Panc1 (cell line): ENCODE results near the gene GHRHR. TPM values are rescaled to one million over a fixed set of nuclear protein-coding genes. Genes with fewer than 3 reads are reported as not detected.

ENCODE experiments used
- ATAC-seq: fragments of 200-7000 bp; cut with Tn5 transposase; 2 replicates; pipeline ENCODE4 v1.9.1; 2020; ENCODE audit warnings: mild to moderate bottlenecking, moderate library complexity
- BruUV-seq: library from RNA; stranded (reverse); fragments of 400-500 nt; replicated peaks from 2 replicates; lab custom pipeline; 2021; lab: Mats Ljungman, UMichigan
- CTCF ChIA-PET: fragments of 300-600 bp; sonication (Branson Sonifier 250); formaldehyde crosslinking; loops from one replicate; lab custom pipeline; 2022; ENCODE audit warnings: antibody characterized with exemption; lab: Charles Lee
- POLR2A ChIA-PET: fragments of 300-600 bp; sonication (Branson Sonifier 250); formaldehyde crosslinking; loops from one replicate; lab custom pipeline; 2022; ENCODE audit warnings: antibody characterized with exemption; lab: Charles Lee
- DNase-seq: peaks from one replicate; pipeline ENCODE4 v3.0.0-alpha.2; 2010; ENCODE audit warnings: low read depth, low spot score
- H3K27ac ChIP-seq: 2 replicates; pipeline ENCODE4 v1.5.1; 2011; ENCODE audit warnings: mild to moderate bottlenecking, low read length, inconsistent platforms
- H3K27me3 ChIP-seq: fragments of 200-500 bp; sonication (Bioruptor generic); 2 replicates; pipeline ENCODE4 v1.6.0; 2014; ENCODE audit warnings: low read length, inconsistent platforms; ENCODE audit not compliant: control insufficient read depth, insufficient read depth
- H3K36me3 ChIP-seq: fragments of 200-500 bp; sonication (Bioruptor generic); 2 replicates; pipeline ENCODE4 v1.5.1; 2014; ENCODE audit warnings: inconsistent platforms, mild to moderate bottlenecking, low read length, moderate library complexity; ENCODE audit not compliant: control insufficient read depth, insufficient read depth
- H3K4me1 ChIP-seq: 2 replicates; pipeline ENCODE4 v1.5.1; 2011; ENCODE audit warnings: inconsistent platforms, mild to moderate bottlenecking, low read length, moderate library complexity; ENCODE audit not compliant: control insufficient read depth, insufficient read depth
- H3K4me3 ChIP-seq, 2 experiments: 2 replicates each; pipeline ENCODE4 v1.5.1; 2011 to 2012; ENCODE audit warnings: low read depth in 2 of 2, low read length in 2 of 2, mild to moderate bottlenecking in 2 of 2, inconsistent platforms in 1 of 2, moderate library complexity in 1 of 2
- H3K9me3 ChIP-seq: fragments of 200-500 bp; sonication (Bioruptor generic); 2 replicates; pipeline ENCODE4 v1.5.1; 2014; ENCODE audit warnings: low read depth, mild to moderate bottlenecking, inconsistent platforms, low read length, moderate library complexity; ENCODE audit not compliant: control insufficient read depth, insufficient read depth
- CTCF ChIP-seq: fragments of 450-650 bp; IDR thresholded peaks from 2 replicates; pipeline ENCODE4 v1.5.1; 2017; ENCODE audit warnings: mild to moderate bottlenecking
- POLR2AphosphoS5 ChIP-seq: IDR thresholded peaks from 2 replicates; pipeline ENCODE4 v1.6.1; 2012; ENCODE audit warnings: mild to moderate bottlenecking, low read depth, low read length, moderate library complexity
- REST ChIP-seq, 2 experiments: IDR thresholded peaks; 2 replicates each; pipeline ENCODE4 v1.6.1; 2011 to 2012; ENCODE audit warnings: low read depth in 2 of 2, control low read depth in 1 of 2, low read length in 1 of 2, mild to moderate bottlenecking in 1 of 2, moderate library complexity in 1 of 2; ENCODE audit not compliant: insufficient read depth in 1 of 2
- SIN3A ChIP-seq: IDR thresholded peaks from 2 replicates; pipeline ENCODE4 v1.6.1; 2012; ENCODE audit warnings: low read depth, mild to moderate bottlenecking, low read length, moderate library complexity, borderline replicate concordance; ENCODE audit not compliant: insufficient read depth
- TCF7L2 ChIP-seq: IDR thresholded peaks from 2 replicates; pipeline ENCODE4 v1.6.1; 2011; ENCODE audit warnings: mild to moderate bottlenecking, low read depth, low read length, inconsistent platforms
- in situ Hi-C: cut with HindIII; loops from 2 replicates; pipeline ENCODE4 v1.10.0; 2016; ENCODE audit warnings: low sequenced_read_pairs, low pct_unique_long_range_greater_than_20kb
- intact Hi-C: fragments of 100-400 bp; cut with micrococcal nuclease; formaldehyde crosslinking; loops from one replicate; pipeline ENCODE4 v1.10.0; 2022; ENCODE audit not compliant: unreplicated experiment
- total RNA-seq: library from RNA; stranded (reverse); gene quantifications from one replicate; pipeline ENCODE4 v1.2.1, GENCODE V29; 2021; ENCODE audit not compliant: unreplicated experiment

The GHRHR gene
- total RNA-seq, 1 experiment from 2014 or later: not detected

GRCh38 chr7:31027161-31027965 lies 63.6 kb downstream of the GHRHR start:
- ATAC-seq (no peak), DNase-seq (no peak)
- in situ Hi-C loops: no loop called here
- Histone ChIP-seq H3K4me3 (no peak overlapping the region), H3K4me1 (no peaks in the 10 kb centered on the region), H3K9me3 (no peaks in the 10 kb centered on the region), H3K27me3 (no peaks in the 10 kb centered on the region), H3K27ac (no peak overlapping the region), H3K36me3 (no peaks in the 10 kb centered on the region)
- CTCF ChIA-PET: no interaction called here
- intact Hi-C loops: no loop called here
- BruUV-seq: no TSS peak
- POLR2A ChIA-PET: no interaction called here
- TF ChIP-seq POLR2AphosphoS5 (no peak), TCF7L2 (no peak), CTCF (no peak), SIN3A (no peak), REST (IDR thresholded peaks at IDR 0.05; ENCODE audit: insufficient read depth in 1 of 2, low read depth in 2 of 2, low read length in 1 of 2) (no peak)

- CTCF ChIA-PET: no interaction called here
- in situ Hi-C loops (no loop called here), intact Hi-C loops (no loop called here)
- BruUV-seq: no TSS peak
- Histone ChIP-seq H3K9me3 (no peaks in the 10 kb centered on the region), H3K27ac (no peak overlapping the region), H3K27me3 (no peaks in the 10 kb centered on the region), H3K36me3 (no peaks in the 10 kb centered on the region), H3K4me1 (no peaks in the 10 kb centered on the region), H3K4me3 (no peak overlapping the region)
- POLR2A ChIA-PET: no interaction called here
- ATAC-seq (no peak), DNase-seq (no peak)
- TF ChIP-seq TCF7L2: no peak
- no peak for TF ChIP-seq CTCF
- TF ChIP-seq REST (IDR thresholded peaks at IDR 0.05; ENCODE audit: insufficient read depth in 1 of 2, low read depth in 2 of 2, low read length in 1 of 2): no peak
- no peak for TF ChIP-seq SIN3A
- TF ChIP-seq POLR2AphosphoS5: no peak
These were observed 64.3 kb downstream of the GHRHR start for GRCh38 chr7:31028006-31028405.
